ENCODE measurements around the gene SH3BGR. TPM values are rescaled to one million over a fixed set of nuclear protein-coding genes. Genes with fewer than 3 reads are reported as not detected.

SH3BGR gene
- total and polyA plus RNA-seq, 2 donors from 2014 or later: 4.0 to 12.2 TPM

DNA sequence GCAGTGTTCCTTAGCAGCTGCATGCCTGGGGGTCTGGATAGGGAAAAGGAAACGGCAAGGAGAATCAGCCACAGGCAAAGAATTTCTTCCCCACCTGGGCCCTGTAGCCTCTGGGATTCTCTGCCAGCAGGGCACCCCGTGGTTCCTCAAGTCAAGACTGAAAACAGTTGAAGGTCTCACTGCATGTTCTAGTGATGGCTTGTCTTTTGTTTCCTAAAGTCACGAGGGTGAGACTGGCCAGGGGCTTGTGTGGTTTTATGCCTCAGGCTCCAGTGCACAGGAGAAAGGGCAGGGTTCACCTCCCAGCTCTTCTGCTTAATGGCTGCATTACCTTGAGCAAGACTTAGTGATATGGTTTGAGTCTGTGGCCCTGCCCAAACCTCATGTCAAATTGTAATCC is 107.7 kb downstream of the SH3BGR start:
- Histone ChIP-seq H3K27me3 (ENCODE audit: control insufficient read depth, insufficient read depth, low read length) (no peaks in the 10 kb centered on the region), H3K9me3 (ENCODE audit: control insufficient read depth in 2 of 3, insufficient read depth in 1 of 3, low read length in 3 of 3) (no peaks in the 10 kb centered on the region), H3K4me3 (ENCODE audit: low read length in 3 of 3) (no peak overlapping the region), H3K9ac (ENCODE audit: low read length in 3 of 3) (no peak overlapping the region), H3K27ac (ENCODE audit: low read depth in 2 of 2, low read length in 2 of 2) (no peak overlapping the region), H3K36me3 (ENCODE audit: control insufficient read depth in 2 of 3, insufficient read depth in 3 of 3, low read length in 3 of 3) (no peaks in the 10 kb centered on the region), H3K4me1 (ENCODE audit: control insufficient read depth in 2 of 3, insufficient read depth in 2 of 3, low read depth in 1 of 3, low read length in 3 of 3) (no peaks in the 10 kb centered on the region)
- no peak for FAIRE-seq
- DNase-seq: no peak
- intact Hi-C loops (cut with DNase I): no loop called here
- no peak for TF ChIP-seq CTCF (IDR thresholded peaks at IDR 0.05; ENCODE audit: borderline replicate concordance, extremely low read depth, insufficient read depth)

GRCh38 chr21:39561140-39561539 is 109.4 kb downstream of the SH3BGR start:
- Histone ChIP-seq H3K4me1 (ENCODE audit: control insufficient read depth in 2 of 3, insufficient read depth in 2 of 3, low read depth in 1 of 3, low read length in 3 of 3) (no peaks in the 10 kb centered on the region), H3K36me3 (ENCODE audit: control insufficient read depth in 2 of 3, insufficient read depth in 3 of 3, low read length in 3 of 3) (no peaks in the 10 kb centered on the region), H3K27me3 (ENCODE audit: control insufficient read depth, insufficient read depth, low read length) (no peaks in the 10 kb centered on the region), H3K27ac (ENCODE audit: low read depth in 2 of 2, low read length in 2 of 2) (no peak overlapping the region), H3K9me3 (ENCODE audit: control insufficient read depth in 2 of 3, insufficient read depth in 1 of 3, low read length in 3 of 3) (no peaks in the 10 kb centered on the region), H3K9ac (ENCODE audit: low read length in 3 of 3) (no peak overlapping the region), H3K4me3 (ENCODE audit: low read length in 3 of 3) (no peak overlapping the region)
- FAIRE-seq (no peak), DNase-seq (no peak)
- intact Hi-C loops (cut with DNase I): no loop called here
- no peak for TF ChIP-seq CTCF (IDR thresholded peaks at IDR 0.05; ENCODE audit: borderline replicate concordance, extremely low read depth, insufficient read depth)

- Histone ChIP-seq H3K9me3 (ENCODE audit: control insufficient read depth in 2 of 3, insufficient read depth in 1 of 3, low read length in 3 of 3) (no peaks in the 10 kb centered on the region), H3K27me3 (ENCODE audit: control insufficient read depth, insufficient read depth, low read length) (no peaks in the 10 kb centered on the region), H3K4me3 (ENCODE audit: low read length in 3 of 3) (no peak overlapping the region), H3K36me3 (ENCODE audit: control insufficient read depth in 2 of 3, insufficient read depth in 3 of 3, low read length in 3 of 3) (no peaks in the 10 kb centered on the region), H3K27ac (ENCODE audit: low read depth in 2 of 2, low read length in 2 of 2) (peak overlapping the region in 1 of 2 donors; percentile 5), H3K4me1 (ENCODE audit: control insufficient read depth in 2 of 3, insufficient read depth in 2 of 3, low read depth in 1 of 3, low read length in 3 of 3) (no peaks in the 10 kb centered on the region), H3K9ac (ENCODE audit: low read length in 3 of 3) (no peak overlapping the region)
- FAIRE-seq (no peak), DNase-seq (no peak)
- intact Hi-C loops (cut with DNase I): no loop called here
- TF ChIP-seq CTCF (IDR thresholded peaks at IDR 0.05; ENCODE audit: borderline replicate concordance, extremely low read depth, insufficient read depth): no peak
Observed at GRCh38 chr21:39562791-39563770, 111.3 kb downstream of the SH3BGR start.
